GM21526 (cell line): ENCODE measurements around the gene MSN.
"Not testable (repeated sequence)": the region's sequence is repeated elsewhere in the genome, so short reads cannot be mapped to it uniquely, and the experiment has no call there.

Source experiments
- ATAC-seq: cut with Tn5 transposase; IDR thresholded peaks from one replicate; pipeline ENCODE4 v1.9.1; 2021; ENCODE audit warnings: moderate library complexity; ENCODE audit not compliant: unreplicated experiment, low FRiP score

Gene MSN

GRCh38 chrX:65667503-65668376 lies at the start of gene MSN:
Gene MSN (plus strand): TSS chrX:65667654. CDS start chrX:65667842, 188 bp downstream.
- peak; percentile 85 for ATAC-seq

GRCh38 chrX:65620096-65620705 lies 47.3 kb upstream of the MSN start:
- not testable (repeated sequence) for ATAC-seq

GRCh38 chrX:65630771-65631170 lies 36.7 kb upstream of the MSN start:
- no peak for ATAC-seq

- no peak for ATAC-seq
These were observed 33.6 kb upstream of the MSN start for GRCh38 chrX:65633826-65634225.

- ATAC-seq = no peak
These were observed 32.7 kb upstream of the MSN start for GRCh38 chrX:65634732-65635131.

- ATAC-seq = no peak
These were observed 32.1 kb upstream of the MSN start for GRCh38 chrX:65635378-65635777.

- no peak for ATAC-seq
These were observed 31.6 kb upstream of the MSN start for GRCh38 chrX:65635822-65636221.

- ATAC-seq = not testable (repeated sequence)
These were observed 31.2 kb upstream of the MSN start for GRCh38 chrX:65636261-65636660.

- no peak for ATAC-seq
These were observed 30.1 kb upstream of the MSN start for GRCh38 chrX:65637335-65637734.

GRCh38 chrX:65642914-65643491 lies 24.5 kb upstream of the MSN start:
- ATAC-seq = no peak

- no peak for ATAC-seq
These were observed 23.9 kb upstream of the MSN start for GRCh38 chrX:65643531-65644052.

GRCh38 chrX:65644621-65645289 lies 22.7 kb upstream of the MSN start:
- no peak for ATAC-seq

- ATAC-seq = no peak
These were observed 19.7 kb upstream of the MSN start for GRCh38 chrX:65647801-65648200.

GRCh38 chrX:65652098-65652497 lies 15.4 kb upstream of the MSN start:
- no peak for ATAC-seq

GRCh38 chrX:65657009-65657441 lies 10.4 kb upstream of the MSN start:
- ATAC-seq = not testable (repeated sequence)

GRCh38 chrX:65657659-65658058 lies 9.8 kb upstream of the MSN start:
- ATAC-seq = no peak

- no peak for ATAC-seq
These were observed 9.2 kb upstream of the MSN start for GRCh38 chrX:65658229-65658628.

- ATAC-seq = peak; percentile 21
These were observed 324 bp upstream of the MSN start for GRCh38 chrX:65667157-65667502.

GRCh38 chrX:65668377-65669310 lies 1.2 kb downstream of the MSN start:
- ATAC-seq = peak; percentile 27

GRCh38 chrX:65671286-65671685 lies 3.8 kb downstream of the MSN start:
- no peak for ATAC-seq
